Measurements from ENCODE around the gene DCP1B. TPM values are rescaled to one million over a fixed set of nuclear protein-coding genes. Genes with fewer than 3 reads are reported as not detected.

Gene DCP1B
- total RNA-seq, 1 donor from 2014 or later, result 22.9 TPM

DNA sequence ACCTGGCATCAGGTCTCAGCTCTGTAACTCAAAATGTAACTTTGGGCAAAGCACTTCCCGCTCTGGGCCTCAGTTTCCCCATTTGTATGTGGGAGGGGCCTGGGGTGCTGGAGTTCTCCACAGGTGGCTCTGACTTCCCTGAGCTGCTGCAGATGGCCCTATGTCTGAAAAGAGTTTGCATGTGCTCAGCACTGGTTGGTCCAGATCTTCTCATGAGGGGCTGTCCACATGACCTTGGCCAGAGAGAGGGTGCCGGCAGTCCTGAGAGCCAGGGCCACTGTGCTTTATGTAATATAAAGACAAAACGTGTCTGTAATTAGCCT, 78.6 kb downstream of the DCP1B start:
- H3K9me3 Mint-ChIP-seq, result no peaks in the 10 kb centered on the region
- no peaks in the 10 kb centered on the region for H3K36me3 Mint-ChIP-seq
- H3K27ac Mint-ChIP-seq, result no peak overlapping the region
- H3K27me3 Mint-ChIP-seq (ENCODE audit: low read depth), result peaks cover 2% of the 10 kb centered on the region
- DNase-seq (ENCODE audit: low spot score in 2 of 2, unreplicated experiment in 2 of 2), result no peak
- H3K4me1 Mint-ChIP-seq, result no peaks in the 10 kb centered on the region
- H3K4me3 Mint-ChIP-seq, result no peak overlapping the region
- TF ChIP-seq CTCF (IDR thresholded peaks at IDR 0.05; ENCODE audit: unreplicated experiment), result no peak

DNA sequence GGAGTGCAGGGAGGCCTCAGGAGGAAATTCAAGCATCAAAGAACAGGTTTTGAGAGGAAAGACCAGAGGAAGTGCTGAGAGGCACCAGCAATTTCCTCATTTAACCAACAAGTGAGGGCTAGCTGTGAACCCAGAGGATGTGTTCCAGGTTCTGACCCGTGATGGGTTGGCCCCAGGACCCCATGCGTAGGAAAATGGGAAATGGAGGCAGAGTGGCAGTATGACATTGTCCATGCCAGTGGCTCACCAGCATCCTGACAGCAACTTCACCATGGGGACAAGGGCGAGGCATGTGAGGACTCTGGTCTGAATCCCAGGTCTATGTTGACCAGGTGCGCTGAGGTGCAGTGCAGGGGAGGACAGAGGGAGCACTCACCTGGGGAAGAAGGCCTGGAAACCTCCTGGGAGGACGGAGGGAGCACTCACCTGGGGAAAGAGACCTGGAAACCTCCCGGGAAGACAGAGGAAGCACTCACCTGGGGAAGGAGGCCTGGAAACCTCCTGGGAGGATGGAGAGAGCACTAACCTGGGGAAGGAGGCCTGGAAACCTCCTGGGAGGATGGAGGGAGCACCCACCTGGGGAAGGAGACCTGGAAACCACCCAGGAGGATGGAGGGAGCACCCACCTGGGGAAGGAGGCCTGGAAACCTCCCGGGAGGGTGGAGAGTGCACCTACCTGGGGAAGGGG, 79.1 kb downstream of the DCP1B start:
- H3K9me3 Mint-ChIP-seq, result no peaks in the 10 kb centered on the region
- no peaks in the 10 kb centered on the region for H3K4me1 Mint-ChIP-seq
- no peak for TF ChIP-seq CTCF (IDR thresholded peaks at IDR 0.05; ENCODE audit: unreplicated experiment)
- H3K4me3 Mint-ChIP-seq, result no peak overlapping the region
- peaks cover under 1% of the 10 kb centered on the region for H3K27me3 Mint-ChIP-seq (ENCODE audit: low read depth)
- DNase-seq (ENCODE audit: low spot score in 2 of 2, unreplicated experiment in 2 of 2), result no peak
- no peaks in the 10 kb centered on the region for H3K36me3 Mint-ChIP-seq
- no peak overlapping the region for H3K27ac Mint-ChIP-seq

DNA sequence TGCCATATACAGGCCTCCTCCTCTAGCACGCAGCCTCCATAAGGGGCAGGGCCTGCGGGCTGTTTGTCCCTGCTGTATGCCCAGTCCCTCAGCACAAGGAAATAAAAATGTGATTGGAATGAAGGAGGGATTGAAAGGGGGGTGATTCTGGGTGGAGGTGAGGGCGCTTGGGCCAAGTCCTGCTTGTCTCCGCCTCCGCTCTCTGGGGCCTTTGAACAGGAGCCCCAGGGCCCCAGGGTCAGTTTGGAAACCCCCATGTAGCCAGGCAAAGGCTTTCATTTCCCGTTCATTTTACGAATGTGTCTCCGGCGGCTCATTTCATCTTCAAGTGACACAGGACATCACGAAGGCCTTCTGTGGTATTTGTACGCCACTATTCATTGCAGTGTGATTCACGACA, 81.3 kb downstream of the DCP1B start:
- Mint-ChIP-seq H3K4me3 (no peak overlapping the region), H3K27ac (no peak overlapping the region)

DNA sequence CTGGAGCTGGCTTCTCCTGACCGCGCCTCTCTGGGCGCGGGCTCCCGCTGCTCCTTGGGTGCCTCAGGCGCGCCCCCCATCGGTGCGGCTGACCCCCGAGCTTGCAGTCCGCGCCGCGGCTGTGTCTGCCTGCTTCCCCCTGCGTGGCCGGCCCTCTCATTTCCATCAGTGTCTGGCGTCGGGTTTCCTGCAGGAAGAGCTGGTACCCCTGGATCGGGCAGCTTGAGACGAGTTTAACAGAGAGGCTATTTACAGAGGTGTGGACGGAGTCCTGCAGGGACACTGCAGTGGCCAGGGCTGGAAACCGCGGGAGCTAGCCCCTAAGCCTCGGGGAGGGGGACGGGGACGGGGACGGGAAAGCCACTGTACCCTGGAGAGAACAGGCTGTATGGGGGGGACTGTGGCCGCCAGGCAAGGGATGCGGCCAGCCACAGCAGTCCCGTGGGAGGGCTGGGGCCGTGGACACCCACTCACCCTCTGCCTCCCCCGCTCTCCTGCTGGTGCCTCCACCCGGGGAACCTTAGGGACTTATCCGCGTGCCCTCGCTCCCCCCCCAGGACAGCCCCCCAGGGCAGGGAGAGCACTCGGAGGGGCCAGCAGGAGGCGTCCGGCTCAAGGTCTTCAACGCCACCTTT, 82.1 kb downstream of the DCP1B start:
- no peaks in the 10 kb centered on the region for H3K27me3 Mint-ChIP-seq (ENCODE audit: low read depth)
- H3K9me3 Mint-ChIP-seq, result no peaks in the 10 kb centered on the region
- TF ChIP-seq CTCF (IDR thresholded peaks at IDR 0.05; ENCODE audit: unreplicated experiment), result no peak
- no peaks in the 10 kb centered on the region for H3K36me3 Mint-ChIP-seq
- H3K4me1 Mint-ChIP-seq, result peaks cover 9% of the 10 kb centered on the region
- no peak overlapping the region for H3K4me3 Mint-ChIP-seq
- DNase-seq (ENCODE audit: low spot score in 2 of 2, unreplicated experiment in 2 of 2), result no peak
- H3K27ac Mint-ChIP-seq, result no peak overlapping the region

More for the DNA sequence above, 81.3 kb downstream of the DCP1B start:
- Mint-ChIP-seq H3K36me3 (no peaks in the 10 kb centered on the region), H3K9me3 (no peaks in the 10 kb centered on the region), H3K4me1 (peaks cover 5% of the 10 kb centered on the region), H3K27me3 (ENCODE audit: low read depth) (no peaks in the 10 kb centered on the region)
- no peak for TF ChIP-seq CTCF (IDR thresholded peaks at IDR 0.05; ENCODE audit: unreplicated experiment)
- DNase-seq (ENCODE audit: low spot score in 2 of 2, unreplicated experiment in 2 of 2), result no peak

DNA sequence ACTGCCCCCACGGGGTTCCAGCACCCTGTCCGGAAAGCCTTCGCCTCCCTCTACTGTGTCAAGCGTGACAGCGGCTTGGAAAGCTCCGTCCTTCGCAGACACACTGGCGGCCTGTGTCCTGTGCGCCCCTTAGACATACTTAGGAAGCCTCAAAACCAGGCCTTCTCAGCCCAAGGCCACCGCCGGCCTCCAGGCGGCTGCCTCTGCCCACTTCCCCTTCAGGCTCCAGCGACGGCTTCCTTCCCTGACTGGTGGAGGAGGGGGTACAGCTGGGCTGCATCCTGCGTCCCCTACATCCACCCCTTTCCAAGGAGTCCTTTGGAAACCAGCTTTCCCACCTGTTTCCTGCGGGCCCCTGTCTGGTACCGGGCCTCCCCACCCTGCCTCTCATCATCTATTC, 83.3 kb downstream of the DCP1B start:
- Mint-ChIP-seq H3K36me3 (no peaks in the 10 kb centered on the region), H3K4me3 (no peak overlapping the region), H3K27ac (no peak overlapping the region), H3K27me3 (ENCODE audit: low read depth) (no peaks in the 10 kb centered on the region), H3K4me1 (peaks cover 14% of the 10 kb centered on the region), H3K9me3 (no peaks in the 10 kb centered on the region)
- TF ChIP-seq CTCF (IDR thresholded peaks at IDR 0.05; ENCODE audit: unreplicated experiment), result no peak
- DNase-seq (ENCODE audit: low spot score in 2 of 2, unreplicated experiment in 2 of 2), result no peak

Measured in mesothelial cell of epicardium (in vitro differentiated cells).